ENCODE measurements around the gene NCAN.

DNA sequence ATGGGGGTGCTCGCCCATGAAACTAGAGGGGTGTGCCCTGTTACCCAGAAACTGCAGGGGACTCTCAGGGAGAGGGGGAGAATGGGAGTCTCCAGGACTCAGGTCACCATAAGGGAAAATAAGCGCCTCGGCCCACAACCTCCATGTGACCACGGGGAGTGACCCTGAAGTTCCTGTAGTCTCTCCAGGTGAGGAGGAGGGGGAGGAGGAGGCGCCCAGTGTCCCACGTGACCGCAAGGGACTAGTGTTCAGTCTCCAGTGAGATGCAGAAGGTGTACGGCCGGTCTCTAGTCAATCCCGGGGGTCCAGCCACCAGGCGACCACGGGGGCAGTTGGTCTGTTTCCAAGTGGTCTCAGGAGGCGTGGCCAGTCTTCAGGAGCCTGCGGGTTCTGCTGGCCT lies 45.4 kb downstream of the NCAN start:
- TF ChIP-seq, protein P1, sequence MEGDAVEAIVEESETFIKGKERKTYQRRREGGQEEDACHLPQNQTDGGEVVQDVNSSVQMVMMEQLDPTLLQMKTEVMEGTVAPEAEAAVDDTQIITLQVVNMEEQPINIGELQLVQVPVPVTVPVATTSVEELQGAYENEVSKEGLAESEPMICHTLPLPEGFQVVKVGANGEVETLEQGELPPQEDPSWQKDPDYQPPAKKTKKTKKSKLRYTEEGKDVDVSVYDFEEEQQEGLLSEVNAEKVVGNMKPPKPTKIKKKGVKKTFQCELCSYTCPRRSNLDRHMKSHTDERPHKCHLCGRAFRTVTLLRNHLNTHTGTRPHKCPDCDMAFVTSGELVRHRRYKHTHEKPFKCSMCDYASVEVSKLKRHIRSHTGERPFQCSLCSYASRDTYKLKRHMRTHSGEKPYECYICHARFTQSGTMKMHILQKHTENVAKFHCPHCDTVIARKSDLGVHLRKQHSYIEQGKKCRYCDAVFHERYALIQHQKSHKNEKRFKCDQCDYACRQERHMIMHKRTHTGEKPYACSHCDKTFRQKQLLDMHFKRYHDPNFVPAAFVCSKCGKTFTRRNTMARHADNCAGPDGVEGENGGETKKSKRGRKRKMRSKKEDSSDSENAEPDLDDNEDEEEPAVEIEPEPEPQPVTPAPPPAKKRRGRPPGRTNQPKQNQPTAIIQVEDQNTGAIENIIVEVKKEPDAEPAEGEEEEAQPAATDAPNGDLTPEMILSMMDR (IDR thresholded peaks at IDR 0.05; ENCODE audit: low read depth, low read length): no peak
- TF ChIP-seq POLR2A (IDR thresholded peaks at IDR 0.05; ENCODE audit: extremely low read depth, insufficient read length) (no peak), MYC (IDR thresholded peaks at IDR 0.05; ENCODE audit: low read depth, low read length) (no peak)
- TF ChIP-seq, protein P2, sequence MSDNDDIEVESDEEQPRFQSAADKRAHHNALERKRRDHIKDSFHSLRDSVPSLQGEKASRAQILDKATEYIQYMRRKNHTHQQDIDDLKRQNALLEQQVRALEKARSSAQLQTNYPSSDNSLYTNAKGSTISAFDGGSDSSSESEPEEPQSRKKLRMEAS (IDR thresholded peaks at IDR 0.05; ENCODE audit: low read depth, low read length): no peak

All from NB4 (cell line).